Measurements from ENCODE around the gene SFRP5.

Gene SFRP5

DNA sequence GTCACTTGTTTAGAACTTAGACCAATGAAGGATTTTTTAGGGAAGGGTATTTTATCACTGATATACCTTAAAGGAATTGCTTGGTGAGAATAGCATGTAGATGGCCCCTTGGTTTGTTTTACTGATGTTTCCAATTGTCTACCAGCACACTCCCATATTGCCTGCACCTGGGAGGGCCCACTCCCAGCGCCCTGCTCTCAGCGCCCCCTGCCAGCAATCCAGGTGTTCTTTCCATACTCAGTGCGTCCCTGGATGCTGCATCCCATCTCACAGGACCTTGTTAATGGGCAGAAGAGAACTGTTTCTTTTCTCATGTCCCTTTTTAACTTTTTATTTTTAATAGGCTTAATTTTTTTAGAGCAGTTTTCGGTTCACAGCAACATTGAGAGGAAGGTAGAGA lies 24.1 kb upstream of the SFRP5 start:
- ATAC-seq: no peak
- no peak for TF ChIP-seq GLIS3 (CRISPR knock-in tag; IDR thresholded peaks at IDR 0.05)
- TF ChIP-seq, protein P1, sequence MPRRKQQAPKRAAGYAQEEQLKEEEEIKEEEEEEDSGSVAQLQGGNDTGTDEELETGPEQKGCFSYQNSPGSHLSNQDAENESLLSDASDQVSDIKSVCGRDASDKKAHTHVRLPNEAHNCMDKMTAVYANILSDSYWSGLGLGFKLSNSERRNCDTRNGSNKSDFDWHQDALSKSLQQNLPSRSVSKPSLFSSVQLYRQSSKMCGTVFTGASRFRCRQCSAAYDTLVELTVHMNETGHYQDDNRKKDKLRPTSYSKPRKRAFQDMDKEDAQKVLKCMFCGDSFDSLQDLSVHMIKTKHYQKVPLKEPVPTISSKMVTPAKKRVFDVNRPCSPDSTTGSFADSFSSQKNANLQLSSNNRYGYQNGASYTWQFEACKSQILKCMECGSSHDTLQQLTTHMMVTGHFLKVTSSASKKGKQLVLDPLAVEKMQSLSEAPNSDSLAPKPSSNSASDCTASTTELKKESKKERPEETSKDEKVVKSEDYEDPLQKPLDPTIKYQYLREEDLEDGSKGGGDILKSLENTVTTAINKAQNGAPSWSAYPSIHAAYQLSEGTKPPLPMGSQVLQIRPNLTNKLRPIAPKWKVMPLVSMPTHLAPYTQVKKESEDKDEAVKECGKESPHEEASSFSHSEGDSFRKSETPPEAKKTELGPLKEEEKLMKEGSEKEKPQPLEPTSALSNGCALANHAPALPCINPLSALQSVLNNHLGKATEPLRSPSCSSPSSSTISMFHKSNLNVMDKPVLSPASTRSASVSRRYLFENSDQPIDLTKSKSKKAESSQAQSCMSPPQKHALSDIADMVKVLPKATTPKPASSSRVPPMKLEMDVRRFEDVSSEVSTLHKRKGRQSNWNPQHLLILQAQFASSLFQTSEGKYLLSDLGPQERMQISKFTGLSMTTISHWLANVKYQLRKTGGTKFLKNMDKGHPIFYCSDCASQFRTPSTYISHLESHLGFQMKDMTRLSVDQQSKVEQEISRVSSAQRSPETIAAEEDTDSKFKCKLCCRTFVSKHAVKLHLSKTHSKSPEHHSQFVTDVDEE (CRISPR knock-in tag; IDR thresholded peaks at IDR 0.05): no peak
- TF ChIP-seq ZNF70 (CRISPR knock-in tag; IDR thresholded peaks at IDR 0.05): no peak

DNA sequence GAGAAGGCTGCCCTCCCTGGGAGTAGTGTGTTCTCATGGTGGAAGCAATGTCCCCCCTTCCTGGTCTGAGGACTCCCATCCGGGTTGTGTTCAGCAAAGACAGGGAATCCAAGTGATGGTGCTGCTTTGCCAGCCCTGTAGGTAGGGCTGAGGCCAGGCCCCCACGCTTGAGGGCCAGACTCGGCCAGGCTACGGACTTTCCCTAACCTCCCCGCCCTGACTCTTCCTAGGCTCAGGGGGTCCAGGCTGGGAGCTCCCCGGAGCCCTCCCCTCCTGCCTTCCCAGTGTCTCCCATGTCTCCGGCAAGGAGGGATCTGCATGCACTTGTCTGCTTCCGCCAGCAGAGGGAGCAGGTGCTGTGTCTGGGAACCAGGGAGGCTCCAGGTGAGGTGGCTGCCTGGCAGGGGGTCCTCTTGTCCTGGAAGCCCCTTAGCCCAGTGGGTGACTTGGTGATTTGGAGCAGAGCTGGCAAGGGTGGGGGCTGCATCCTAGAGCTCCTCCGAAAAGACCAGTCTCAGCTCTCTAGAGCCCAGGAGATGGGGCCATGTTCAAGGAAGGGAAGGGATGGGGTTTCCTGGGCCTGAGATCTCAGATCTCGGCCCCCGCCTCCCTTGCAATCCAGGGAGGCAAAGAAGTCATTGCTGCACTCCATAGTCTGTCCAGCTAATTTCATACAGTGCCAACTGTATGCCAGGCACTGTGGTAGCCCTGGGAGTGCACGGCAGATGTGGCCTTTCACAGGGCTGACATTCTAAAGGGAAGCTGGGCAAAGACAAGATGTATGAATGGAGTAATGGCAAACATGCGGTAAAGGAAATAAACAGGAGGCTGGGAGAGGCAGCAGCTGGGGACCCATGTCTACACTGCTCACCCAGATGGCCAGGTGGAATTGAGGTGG lies 20.3 kb upstream of the SFRP5 start:
- TF ChIP-seq GLIS3 (CRISPR knock-in tag; IDR thresholded peaks at IDR 0.05) (no peak), ARNTL (CRISPR knock-in tag; IDR thresholded peaks at IDR 0.05; ENCODE audit: borderline replicate concordance, low read depth) (no peak)
- ATAC-seq: peak; percentile 90

DNA sequence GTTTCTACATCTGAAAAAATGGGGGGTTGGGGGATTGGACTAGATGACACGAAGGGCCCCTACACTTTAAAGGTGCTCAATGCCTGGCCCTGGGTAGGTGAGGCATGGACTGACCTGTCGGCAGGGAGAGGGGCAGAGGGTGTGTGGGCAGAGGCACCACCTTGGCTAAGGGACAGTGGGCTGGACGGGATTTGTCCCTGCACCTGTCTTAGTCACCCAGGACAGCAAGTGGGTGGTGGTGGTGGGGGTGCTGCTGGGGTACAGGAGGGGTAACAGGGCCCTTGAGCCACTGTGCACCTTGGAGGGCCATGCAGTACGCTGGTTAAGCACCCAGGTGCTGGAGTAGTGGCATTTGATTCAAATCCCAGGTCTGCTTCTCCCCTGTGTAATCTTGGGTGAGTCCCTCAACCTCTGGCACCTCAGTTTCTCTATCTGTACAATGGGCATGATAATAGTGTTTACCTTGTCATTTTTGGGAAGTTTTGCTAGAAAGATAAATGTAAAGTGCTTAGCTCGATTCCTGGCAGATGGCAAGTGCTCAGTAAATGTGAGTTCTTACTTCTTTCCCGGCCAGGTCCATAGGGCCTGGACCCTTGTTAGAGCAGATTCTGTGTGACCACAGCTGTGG lies 18.1 kb upstream of the SFRP5 start:
- no peak for TF ChIP-seq PPARA (CRISPR knock-in tag; IDR thresholded peaks at IDR 0.05; ENCODE audit: borderline replicate concordance)
- no peak for TF ChIP-seq TOX (CRISPR knock-in tag; IDR thresholded peaks at IDR 0.05; ENCODE audit: borderline replicate concordance)
- TF ChIP-seq RARB (CRISPR knock-in tag; IDR thresholded peaks at IDR 0.05): no peak
- no peak for TF ChIP-seq ZNF70 (CRISPR knock-in tag; IDR thresholded peaks at IDR 0.05)
- TF ChIP-seq, protein P2, sequence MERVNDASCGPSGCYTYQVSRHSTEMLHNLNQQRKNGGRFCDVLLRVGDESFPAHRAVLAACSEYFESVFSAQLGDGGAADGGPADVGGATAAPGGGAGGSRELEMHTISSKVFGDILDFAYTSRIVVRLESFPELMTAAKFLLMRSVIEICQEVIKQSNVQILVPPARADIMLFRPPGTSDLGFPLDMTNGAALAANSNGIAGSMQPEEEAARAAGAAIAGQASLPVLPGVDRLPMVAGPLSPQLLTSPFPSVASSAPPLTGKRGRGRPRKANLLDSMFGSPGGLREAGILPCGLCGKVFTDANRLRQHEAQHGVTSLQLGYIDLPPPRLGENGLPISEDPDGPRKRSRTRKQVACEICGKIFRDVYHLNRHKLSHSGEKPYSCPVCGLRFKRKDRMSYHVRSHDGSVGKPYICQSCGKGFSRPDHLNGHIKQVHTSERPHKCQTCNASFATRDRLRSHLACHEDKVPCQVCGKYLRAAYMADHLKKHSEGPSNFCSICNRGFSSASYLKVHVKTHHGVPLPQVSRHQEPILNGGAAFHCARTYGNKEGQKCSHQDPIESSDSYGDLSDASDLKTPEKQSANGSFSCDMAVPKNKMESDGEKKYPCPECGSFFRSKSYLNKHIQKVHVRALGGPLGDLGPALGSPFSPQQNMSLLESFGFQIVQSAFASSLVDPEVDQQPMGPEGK (CRISPR knock-in tag; IDR thresholded peaks at IDR 0.05; ENCODE audit: borderline replicate concordance): no peak
- TF ChIP-seq, protein P1 (CRISPR knock-in tag; IDR thresholded peaks at IDR 0.05): no peak
- no peak for TF ChIP-seq GLIS3 (CRISPR knock-in tag; IDR thresholded peaks at IDR 0.05)
- TF ChIP-seq ARNTL (CRISPR knock-in tag; IDR thresholded peaks at IDR 0.05; ENCODE audit: borderline replicate concordance, low read depth): no peak
- TF ChIP-seq, protein P3, sequence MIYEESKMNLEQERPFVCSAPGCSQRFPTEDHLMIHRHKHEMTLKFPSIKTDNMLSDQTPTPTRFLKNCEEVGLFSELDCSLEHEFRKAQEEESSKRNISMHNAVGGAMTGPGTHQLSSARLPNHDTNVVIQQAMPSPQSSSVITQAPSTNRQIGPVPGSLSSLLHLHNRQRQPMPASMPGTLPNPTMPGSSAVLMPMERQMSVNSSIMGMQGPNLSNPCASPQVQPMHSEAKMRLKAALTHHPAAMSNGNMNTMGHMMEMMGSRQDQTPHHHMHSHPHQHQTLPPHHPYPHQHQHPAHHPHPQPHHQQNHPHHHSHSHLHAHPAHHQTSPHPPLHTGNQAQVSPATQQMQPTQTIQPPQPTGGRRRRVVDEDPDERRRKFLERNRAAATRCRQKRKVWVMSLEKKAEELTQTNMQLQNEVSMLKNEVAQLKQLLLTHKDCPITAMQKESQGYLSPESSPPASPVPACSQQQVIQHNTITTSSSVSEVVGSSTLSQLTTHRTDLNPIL (CRISPR knock-in tag; IDR thresholded peaks at IDR 0.05; ENCODE audit: low read depth): no peak
- TF ChIP-seq ZNF565 (CRISPR knock-in tag; conservative IDR thresholded peaks at IDR 0.05; ENCODE audit: low read depth): no peak
- no peak for TF ChIP-seq OSR1 (CRISPR knock-in tag; IDR thresholded peaks at IDR 0.05)
- TF ChIP-seq CSDC2 (CRISPR knock-in tag; IDR thresholded peaks at IDR 0.05): no peak
- ATAC-seq: no peak

DNA sequence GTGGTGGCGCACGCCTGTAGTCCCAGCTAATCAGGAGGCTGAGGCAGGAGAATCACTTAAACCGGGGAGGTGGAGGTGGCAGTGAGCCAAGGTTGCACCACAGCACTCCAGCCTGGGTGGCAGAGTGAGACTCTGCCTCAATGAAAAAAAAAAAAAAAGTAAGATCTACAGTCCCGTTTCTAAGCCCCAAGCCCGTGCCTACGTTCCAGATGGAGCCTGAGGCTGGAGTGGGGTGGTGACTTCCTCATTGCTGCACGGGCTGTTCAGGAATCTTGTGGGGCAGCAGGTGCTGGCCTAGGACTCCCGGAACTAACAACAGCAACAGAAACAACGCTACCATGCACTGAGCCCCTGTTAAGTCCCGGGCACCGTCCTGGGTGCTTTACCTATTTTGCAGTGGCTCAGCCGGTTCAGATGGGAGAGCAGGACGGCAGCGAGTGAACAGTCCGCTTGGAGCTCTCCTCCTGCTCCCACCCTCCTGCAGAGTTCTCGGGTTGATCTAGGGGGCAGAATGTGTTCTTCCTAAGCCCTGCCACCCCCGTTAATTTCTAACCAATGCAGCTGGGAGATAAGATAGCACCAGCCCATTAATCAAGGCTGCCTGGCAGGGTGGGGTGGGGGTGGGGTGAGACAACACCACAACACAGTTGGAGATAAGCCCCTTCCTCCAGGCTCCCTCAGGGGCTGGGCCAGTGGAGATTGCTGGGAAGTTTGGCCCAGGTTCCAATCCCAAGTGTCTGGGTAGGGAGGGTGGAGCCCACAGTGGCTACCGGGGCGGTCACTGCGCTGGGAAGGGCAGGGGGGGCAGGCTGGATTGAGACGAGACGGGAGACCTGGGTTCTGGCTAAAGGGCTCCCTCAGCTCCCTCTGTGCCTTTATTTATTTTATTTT lies 17.0 kb upstream of the SFRP5 start:
- TF ChIP-seq RARB (CRISPR knock-in tag; IDR thresholded peaks at IDR 0.05) (no peak), PPARA (CRISPR knock-in tag; IDR thresholded peaks at IDR 0.05; ENCODE audit: borderline replicate concordance) (no peak)
- TF ChIP-seq, protein P1 (CRISPR knock-in tag; IDR thresholded peaks at IDR 0.05): 0 out of 2 replicates have a peak, but pooled peaks have one; percentile 11
- ATAC-seq: peak; percentile 45
